Activated CD8-positive, alpha-beta T cell treated with anti-CD3 and anti-CD28 coated beads for 36 hours (primary cell): ENCODE data around the gene CABP4. TPM values are rescaled to one million over a fixed set of nuclear protein-coding genes. Genes with fewer than 3 reads are reported as not detected.

ENCODE experiments used
- ATAC-seq: fragments of 200-7000 bp; cut with Tn5 transposase; one replicate; pipeline ENCODE4 v1.10.0; 2021; ENCODE audit warnings: mild to moderate bottlenecking, moderate library complexity
- CTCF ChIA-PET: fragments of 350-600 bp; sonication (Branson Sonifier 250); formaldehyde crosslinking; loops from one replicate; lab custom pipeline; 2021; ENCODE audit warnings: antibody characterized with exemption; lab: Charles Lee
- POLR2A ChIA-PET: fragments of 350-600 bp; sonication (Branson Sonifier 250); formaldehyde crosslinking; loops from one replicate; lab custom pipeline; 2021; ENCODE audit warnings: antibody characterized with exemption; lab: Charles Lee
- DNase-seq: peaks from one replicate; pipeline ENCODE4 v3.0.0-alpha.2; 2020
- H3K27ac Mint-ChIP-seq: one replicate; pipeline ENCODE4 v1.8.0; 2021; ENCODE audit warnings: mild to moderate bottlenecking, mixed read lengths
- H3K27me3 Mint-ChIP-seq: one replicate; pipeline ENCODE4 v1.8.0; 2021; ENCODE audit warnings: mixed read lengths
- H3K36me3 Mint-ChIP-seq: one replicate; pipeline ENCODE4 v1.8.0; 2021; ENCODE audit warnings: low read depth, mixed read lengths
- H3K4me1 Mint-ChIP-seq: one replicate; pipeline ENCODE4 v1.8.0; 2021; ENCODE audit warnings: low read depth, mixed read lengths
- H3K4me3 Mint-ChIP-seq: one replicate; pipeline ENCODE4 v1.8.0; 2021; ENCODE audit warnings: mild to moderate bottlenecking, moderate library complexity, mixed read lengths
- H3K9me3 Mint-ChIP-seq: one replicate; pipeline ENCODE4 v1.8.0; 2021; ENCODE audit warnings: mixed read lengths
- CTCF ChIP-seq: fragments of 200-600 bp; IDR thresholded peaks from one replicate; pipeline ENCODE4 v1.8.0; 2022; ENCODE audit warnings: antibody characterized with exemption, mild to moderate bottlenecking
- intact Hi-C: fragments of 100-400 bp; cut with micrococcal nuclease; formaldehyde crosslinking; loops from one replicate; pipeline ENCODE4 v1.10.0; 2022
- total RNA-seq, 2 experiments: library from RNA; stranded (reverse); gene quantifications; one replicate each; pipeline ENCODE4 v1.2.3, GENCODE V29; 2021

The CABP4 gene
- total RNA-seq, 2 experiments from 2014 or later = 0.83 to 1.4 TPM

GRCh38 chr11:67466367-67466766 lies 11.2 kb downstream of the CABP4 start:
- TF ChIP-seq CTCF = no peak
- H3K36me3 Mint-ChIP-seq = peaks cover 11% of the 10 kb centered on the region
- no peaks in the 10 kb centered on the region for H3K27me3 Mint-ChIP-seq
- intact Hi-C loops = no loop called here
- peak overlapping the region; percentile 95 for H3K4me3 Mint-ChIP-seq
- ChIA-PET CTCF (interaction anchor here (0.6 to 1.7 kb wide), 2 partner anchors 27 to 107 kb away, joined by 3 to 8 read pairs; no protein-coding TSS in a partner anchor), POLR2A (interaction anchor here (0.7 to 7.2 kb wide), 5 partner anchors 20 to 66 kb away, joined by 3 to 83 read pairs (median 6); partner anchors contain the start of genes AIP, PPP1CA and PTPRCAP)
- no peak for DNase-seq
- no peak for ATAC-seq
- peak overlapping the region; percentile 68 for H3K27ac Mint-ChIP-seq
- H3K4me1 Mint-ChIP-seq = peaks cover 34% of the 10 kb centered on the region
- H3K9me3 Mint-ChIP-seq = no peaks in the 10 kb centered on the region

GRCh38 chr11:67466962-67467771 lies 12.0 kb downstream of the CABP4 start:
- Mint-ChIP-seq H3K27me3 (no peaks in the 10 kb centered on the region), H3K36me3 (peaks cover 11% of the 10 kb centered on the region), H3K9me3 (no peaks in the 10 kb centered on the region), H3K4me3 (peak overlapping the region; percentile 95), H3K27ac (peak overlapping the region; percentile 92), H3K4me1 (peaks cover 34% of the 10 kb centered on the region)
- ATAC-seq (no peak), DNase-seq (no peak)
- CTCF ChIA-PET = interaction anchor here (0.8 to 2.4 kb wide), 5 partner anchors 28 to 150 kb away, joined by 3 to 5 read pairs (median 5); partner anchors contain the start of genes CDK2AP2 and RAD9A
- TF ChIP-seq CTCF = no peak
- intact Hi-C loops = no loop called here
- POLR2A ChIA-PET = interaction anchor here (0.7 to 7.2 kb wide), 7 partner anchors 9 to 196 kb away, joined by 3 to 83 read pairs (median 3); partner anchors contain the start of genes AIP, PPP1CA and PTPRCAP

- no peaks in the 10 kb centered on the region for H3K27me3 Mint-ChIP-seq
- TF ChIP-seq CTCF = no peak
- H3K27ac Mint-ChIP-seq = peak overlapping the region; percentile 92
- POLR2A ChIA-PET = interaction anchor here (0.6 to 7.2 kb wide), 14 partner anchors 8 to 197 kb away, joined by 3 to 83 read pairs (median 4); partner anchors contain the start of genes AIP, CABP4, PPP1CA and PTPRCAP
- H3K4me1 Mint-ChIP-seq = peaks cover 34% of the 10 kb centered on the region
- peaks cover 11% of the 10 kb centered on the region for H3K36me3 Mint-ChIP-seq
- H3K9me3 Mint-ChIP-seq = no peaks in the 10 kb centered on the region
- ATAC-seq (no peak), DNase-seq (peak; percentile 61)
- CTCF ChIA-PET = interaction anchor here (0.9 to 2.4 kb wide), 11 partner anchors 14 to 151 kb away, joined by 3 to 18 read pairs (median 4); partner anchors contain the start of genes CDK2AP2, PPP1CA, RAD9A and TBC1D10C
- peak overlapping the region; percentile 95 for H3K4me3 Mint-ChIP-seq
- intact Hi-C loops = no loop called here
Observed at GRCh38 chr11:67468056-67468455, 12.9 kb downstream of the CABP4 start.

- Mint-ChIP-seq H3K36me3 (peaks cover 11% of the 10 kb centered on the region), H3K4me3 (peak overlapping the region; percentile 95), H3K9me3 (no peaks in the 10 kb centered on the region), H3K27ac (peak overlapping the region; percentile 92), H3K27me3 (no peaks in the 10 kb centered on the region), H3K4me1 (peaks cover 34% of the 10 kb centered on the region)
- no peak for DNase-seq
- no peak for ATAC-seq
- POLR2A ChIA-PET = interaction anchor here (0.6 to 7.2 kb wide), 15 partner anchors 8 to 146 kb away, joined by 3 to 83 read pairs (median 4); partner anchors contain the start of genes AIP, CABP4, PPP1CA and PTPRCAP
- intact Hi-C loops = no loop called here
- TF ChIP-seq CTCF = no peak
- CTCF ChIA-PET = interaction anchor here (0.9 to 2.4 kb wide), 11 partner anchors 13 to 151 kb away, joined by 3 to 18 read pairs (median 4); partner anchors contain the start of genes CDK2AP2, PPP1CA, RAD9A and TBC1D10C
Observed at GRCh38 chr11:67468456-67468758, 13.3 kb downstream of the CABP4 start.
